GM12873 (cell line): ENCODE results near the gene RASD1.

Experiments
- TF ChIP-seq, protein P1 (sequence below): IDR thresholded peaks from 2 replicates; pipeline ENCODE4 v1.5.1; 2012; ENCODE audit warnings: low read depth, mild to moderate bottlenecking, moderate library complexity, low read length, control low read depth; ENCODE audit not compliant: insufficient read depth; ENCODE audit errors: missing control alignments

Gene RASD1

DNA sequence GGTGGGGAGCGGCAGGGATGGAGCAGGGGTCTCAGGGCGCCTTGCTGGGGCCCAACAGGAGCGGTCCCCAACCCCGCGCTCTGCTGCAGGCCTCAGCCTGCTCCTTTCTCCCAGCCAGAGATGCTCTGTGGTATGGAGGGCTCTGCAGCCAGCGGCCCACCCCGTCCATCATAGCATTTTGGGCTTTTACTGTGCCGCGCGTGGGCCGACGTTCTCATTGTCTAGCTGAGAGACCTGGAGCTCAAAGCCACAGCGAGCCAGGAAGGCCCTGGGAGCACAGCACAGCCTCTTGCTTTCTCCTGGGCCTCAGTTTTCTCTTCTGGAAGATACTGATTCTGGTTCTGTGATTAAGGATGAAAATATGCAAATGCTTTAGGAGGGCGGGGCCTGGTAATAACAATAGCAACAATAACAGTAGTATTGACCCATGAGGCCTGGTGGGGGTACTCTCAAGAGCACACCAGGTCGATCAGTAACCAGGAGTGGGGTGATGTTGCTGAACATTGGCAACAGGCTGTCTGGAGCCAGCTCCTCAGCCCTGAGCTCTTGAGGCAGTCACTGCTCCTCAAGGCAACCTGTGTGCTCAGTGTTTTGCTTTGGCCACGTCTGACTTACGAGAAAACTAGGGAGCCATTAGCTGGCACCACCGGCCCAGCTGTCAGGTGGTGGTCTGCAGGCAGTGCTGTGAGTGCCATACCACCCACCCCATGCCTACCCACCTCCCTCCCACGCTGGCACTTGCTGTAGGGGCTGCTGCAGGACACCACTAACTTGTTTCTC lies 1.1 kb upstream of the RASD1 start:
- TF ChIP-seq, protein P1, sequence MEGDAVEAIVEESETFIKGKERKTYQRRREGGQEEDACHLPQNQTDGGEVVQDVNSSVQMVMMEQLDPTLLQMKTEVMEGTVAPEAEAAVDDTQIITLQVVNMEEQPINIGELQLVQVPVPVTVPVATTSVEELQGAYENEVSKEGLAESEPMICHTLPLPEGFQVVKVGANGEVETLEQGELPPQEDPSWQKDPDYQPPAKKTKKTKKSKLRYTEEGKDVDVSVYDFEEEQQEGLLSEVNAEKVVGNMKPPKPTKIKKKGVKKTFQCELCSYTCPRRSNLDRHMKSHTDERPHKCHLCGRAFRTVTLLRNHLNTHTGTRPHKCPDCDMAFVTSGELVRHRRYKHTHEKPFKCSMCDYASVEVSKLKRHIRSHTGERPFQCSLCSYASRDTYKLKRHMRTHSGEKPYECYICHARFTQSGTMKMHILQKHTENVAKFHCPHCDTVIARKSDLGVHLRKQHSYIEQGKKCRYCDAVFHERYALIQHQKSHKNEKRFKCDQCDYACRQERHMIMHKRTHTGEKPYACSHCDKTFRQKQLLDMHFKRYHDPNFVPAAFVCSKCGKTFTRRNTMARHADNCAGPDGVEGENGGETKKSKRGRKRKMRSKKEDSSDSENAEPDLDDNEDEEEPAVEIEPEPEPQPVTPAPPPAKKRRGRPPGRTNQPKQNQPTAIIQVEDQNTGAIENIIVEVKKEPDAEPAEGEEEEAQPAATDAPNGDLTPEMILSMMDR, result no peak

DNA sequence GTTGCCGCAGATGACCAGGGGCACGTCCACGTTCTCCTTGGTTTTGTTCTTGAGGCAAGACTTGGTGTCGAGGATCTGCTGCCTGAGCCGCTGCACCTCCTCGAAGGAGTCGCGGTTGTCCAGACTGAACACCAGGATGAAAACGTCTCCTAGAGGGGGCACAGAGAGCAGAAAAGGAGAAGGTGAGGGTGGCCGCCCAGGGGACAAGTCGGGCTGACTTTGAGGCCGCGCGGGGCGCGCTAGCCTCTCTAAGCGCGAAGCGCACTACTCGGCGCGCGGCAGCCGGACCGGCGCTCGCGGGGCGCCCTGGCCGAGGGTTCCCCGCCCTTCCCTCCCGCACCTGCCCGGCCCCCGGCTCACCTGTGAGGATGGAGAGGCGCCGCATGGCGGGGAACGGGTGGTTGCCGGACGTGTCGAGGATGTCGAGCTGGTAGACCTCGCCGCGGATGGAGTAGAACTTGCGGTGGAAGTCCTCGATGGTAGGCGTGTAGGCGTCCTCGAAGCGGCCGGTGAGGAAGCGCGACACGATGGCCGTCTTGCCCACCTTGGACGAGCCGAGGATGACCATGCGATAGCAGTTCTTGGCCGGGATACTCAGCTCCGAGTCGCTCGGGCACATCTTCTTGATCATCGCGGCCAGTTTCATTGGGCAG lies 533 bp downstream of the RASD1 start:
- TF ChIP-seq, protein P1, result no peak

DNA sequence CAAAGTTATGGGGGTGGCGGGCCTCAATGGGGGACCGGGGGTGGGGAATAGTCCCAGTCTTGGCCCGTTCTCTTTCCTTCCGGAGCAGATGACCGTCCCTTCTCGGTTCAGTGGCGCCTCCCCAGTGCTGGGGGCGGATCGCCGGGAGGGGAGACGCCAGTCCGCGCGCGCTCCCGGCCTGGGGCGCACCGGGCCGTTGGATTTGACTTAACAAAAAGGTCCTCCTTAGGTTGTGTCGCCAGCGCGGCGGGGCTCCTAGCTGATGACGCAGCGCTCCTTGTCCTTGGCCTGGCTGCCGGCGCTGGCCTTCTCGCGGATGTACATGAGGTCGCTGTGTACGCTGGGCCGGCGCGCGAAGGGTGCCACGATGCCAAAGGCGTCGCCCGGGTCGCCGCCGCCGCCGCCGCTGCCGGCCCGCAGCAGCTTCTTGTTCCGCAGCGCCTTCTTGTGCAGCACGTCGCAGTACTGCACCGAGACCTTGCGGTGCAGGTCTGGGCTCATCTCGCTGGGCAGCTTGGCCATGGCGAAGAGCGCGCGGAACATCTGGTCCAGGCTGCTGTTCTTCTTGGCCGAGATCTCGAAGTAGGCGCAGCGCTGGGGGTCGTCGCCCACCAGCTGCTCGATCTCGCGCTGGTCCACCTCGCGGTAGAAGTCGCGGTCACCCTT lies 1.2 kb downstream of the RASD1 start:
- TF ChIP-seq, protein P1, result no peak

DNA sequence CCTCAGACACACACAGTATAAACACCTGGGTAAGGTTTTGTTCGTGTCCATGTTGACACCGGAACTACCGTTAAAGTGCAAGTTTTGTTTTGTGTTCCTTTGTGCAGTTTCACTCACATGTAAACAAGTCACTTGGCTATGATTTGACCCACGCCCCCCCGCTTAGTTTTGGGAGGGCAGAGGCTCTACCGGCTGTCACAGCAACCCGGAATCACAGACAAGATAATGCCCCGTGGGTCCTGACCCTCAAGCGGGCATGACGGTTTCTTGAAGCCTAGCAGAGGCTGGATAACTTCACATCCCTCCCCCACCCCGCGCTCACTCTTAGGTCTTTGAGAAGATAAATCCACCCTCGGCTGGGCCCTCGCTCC lies 1.7 kb downstream of the RASD1 start:
- TF ChIP-seq, protein P1, result no peak

DNA sequence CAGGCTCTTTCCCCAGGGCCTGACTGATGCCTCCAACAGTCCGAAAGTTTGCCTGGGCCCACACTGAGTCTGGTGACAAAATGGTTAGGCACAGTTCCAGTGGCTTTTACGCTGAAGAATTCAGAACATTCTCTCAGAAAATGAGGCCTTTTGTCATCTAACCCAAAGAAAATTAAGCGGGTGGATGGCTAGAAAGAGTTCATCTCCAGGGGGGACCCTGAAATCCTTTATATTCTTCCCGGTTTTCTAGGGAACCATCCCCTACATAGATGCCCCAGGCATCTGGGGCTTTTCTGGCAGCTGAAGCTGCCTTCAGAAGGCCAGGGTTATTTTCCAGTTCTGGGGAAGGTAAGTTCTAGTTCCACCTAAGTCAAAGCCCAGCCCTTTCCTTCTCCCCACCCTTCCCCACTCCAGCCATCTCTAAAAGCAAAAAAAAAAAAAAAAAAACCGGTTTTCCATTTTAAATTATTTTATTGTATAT lies 2.2 kb downstream of the RASD1 start:
- TF ChIP-seq, protein P1, result no peak

DNA sequence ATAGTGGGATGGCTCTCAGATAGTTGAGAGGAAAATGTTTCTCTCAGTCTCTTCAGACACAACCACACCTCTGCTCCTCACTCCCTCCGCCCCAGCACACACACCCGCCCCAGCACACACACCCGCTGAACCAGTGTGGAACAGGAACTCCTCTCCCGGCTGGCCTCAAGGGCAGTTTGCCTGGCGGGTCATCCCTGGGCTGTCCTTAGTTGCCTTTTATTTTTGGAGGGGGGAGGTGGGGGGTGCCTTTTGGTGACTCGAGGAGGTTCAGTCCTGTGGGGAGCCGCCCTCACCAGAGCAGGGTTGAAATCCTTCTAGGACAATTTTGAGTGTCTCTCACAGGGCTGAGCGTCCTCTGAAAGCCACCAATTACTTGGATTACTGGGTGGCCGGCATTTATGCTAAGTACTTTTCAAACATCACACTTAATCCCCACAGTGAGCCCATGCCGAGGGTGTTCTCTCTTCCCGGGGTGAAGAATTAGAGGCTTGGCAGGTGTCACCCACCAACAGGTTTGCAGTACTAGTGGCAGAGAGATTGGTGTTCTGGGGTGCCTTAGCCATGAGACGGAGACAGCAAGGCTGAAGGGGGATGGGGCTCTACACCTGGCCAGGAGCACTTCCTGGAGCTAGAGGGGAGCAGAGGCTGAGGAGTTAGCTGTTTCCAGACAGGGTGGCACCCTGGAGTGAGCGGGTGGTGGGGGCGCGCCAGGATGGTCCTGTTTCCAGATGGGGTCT lies 2.8 kb downstream of the RASD1 start:
- TF ChIP-seq, protein P1, result no peak

DNA sequence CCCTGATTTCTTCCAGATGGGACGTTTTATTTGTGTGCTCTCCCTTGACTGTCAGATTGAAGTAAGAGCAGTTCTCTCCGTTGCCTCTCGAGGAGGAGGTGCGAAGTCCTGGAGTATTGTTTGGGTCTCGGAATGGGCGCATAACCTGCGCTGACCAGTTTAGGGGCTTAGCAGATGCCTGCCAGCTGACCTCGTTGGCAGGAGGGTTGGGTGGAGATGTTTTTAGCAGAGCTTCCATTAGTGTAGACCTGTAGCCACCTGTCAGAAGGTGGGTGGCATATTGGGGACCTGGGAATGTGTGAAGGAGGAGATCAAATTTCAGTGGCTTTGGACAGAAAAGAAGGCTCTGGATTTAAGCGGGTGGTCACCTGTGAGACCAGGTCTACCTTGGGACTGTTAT lies 3.6 kb downstream of the RASD1 start:
- TF ChIP-seq, protein P1, result no peak
